Right forelimb (tissue), 1 donor: Measurements from ENCODE around the gene AIF1.

ENCODE experiments used
- DNase-seq: peaks from one replicate; pipeline ENCODE4 v3.0.0-alpha.2; 2018

AIF1 gene

DNA sequence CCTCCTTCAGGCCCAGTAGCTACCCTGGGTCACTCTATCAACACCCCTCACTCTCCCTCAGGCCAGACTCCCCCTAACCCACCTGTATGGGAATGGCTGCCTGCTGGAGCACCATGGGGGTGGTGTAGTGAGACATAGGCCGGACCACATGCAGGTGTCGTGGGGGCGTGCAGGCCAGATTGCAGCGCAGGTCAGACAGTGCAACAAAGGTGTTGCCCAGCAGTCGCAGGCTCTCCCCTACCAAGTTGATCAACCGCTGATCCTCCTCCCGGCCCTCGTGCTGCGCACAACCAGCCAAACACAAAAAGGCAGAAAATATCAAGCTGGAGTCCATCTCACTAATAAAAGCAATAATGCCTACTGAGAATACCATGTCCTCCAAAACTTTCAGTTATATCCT, 30.3 kb downstream of the AIF1 start:
- no peak for DNase-seq

DNA sequence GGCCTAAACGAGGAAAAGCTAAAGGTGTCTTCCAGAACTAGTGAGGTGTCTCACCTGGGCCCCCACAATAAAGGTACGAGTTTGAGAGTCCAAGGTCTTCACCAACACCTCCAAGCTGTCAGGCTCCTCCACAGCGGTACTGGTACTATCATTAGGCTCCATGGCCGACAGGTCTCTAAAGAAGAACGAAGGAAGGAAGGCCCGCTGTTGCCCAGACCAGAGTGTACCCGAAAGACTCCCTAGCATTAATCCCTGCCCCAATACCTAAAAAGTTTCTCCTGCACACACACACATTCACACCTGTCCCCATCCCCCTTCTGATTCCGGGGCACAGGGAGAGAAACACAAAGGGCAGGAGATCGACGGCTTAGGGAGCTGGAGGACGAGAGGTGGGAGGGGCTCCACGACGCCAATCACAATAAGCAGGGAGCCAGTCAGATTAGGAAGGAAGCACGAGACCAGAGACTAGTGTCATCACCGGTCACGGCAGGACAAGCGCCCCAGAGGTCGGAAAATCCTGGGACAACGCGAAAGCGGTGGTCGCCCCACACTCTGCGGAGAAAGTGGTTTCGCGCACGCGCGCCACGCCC, 36.7 kb downstream of the AIF1 start:
- no peak for DNase-seq

DNA sequence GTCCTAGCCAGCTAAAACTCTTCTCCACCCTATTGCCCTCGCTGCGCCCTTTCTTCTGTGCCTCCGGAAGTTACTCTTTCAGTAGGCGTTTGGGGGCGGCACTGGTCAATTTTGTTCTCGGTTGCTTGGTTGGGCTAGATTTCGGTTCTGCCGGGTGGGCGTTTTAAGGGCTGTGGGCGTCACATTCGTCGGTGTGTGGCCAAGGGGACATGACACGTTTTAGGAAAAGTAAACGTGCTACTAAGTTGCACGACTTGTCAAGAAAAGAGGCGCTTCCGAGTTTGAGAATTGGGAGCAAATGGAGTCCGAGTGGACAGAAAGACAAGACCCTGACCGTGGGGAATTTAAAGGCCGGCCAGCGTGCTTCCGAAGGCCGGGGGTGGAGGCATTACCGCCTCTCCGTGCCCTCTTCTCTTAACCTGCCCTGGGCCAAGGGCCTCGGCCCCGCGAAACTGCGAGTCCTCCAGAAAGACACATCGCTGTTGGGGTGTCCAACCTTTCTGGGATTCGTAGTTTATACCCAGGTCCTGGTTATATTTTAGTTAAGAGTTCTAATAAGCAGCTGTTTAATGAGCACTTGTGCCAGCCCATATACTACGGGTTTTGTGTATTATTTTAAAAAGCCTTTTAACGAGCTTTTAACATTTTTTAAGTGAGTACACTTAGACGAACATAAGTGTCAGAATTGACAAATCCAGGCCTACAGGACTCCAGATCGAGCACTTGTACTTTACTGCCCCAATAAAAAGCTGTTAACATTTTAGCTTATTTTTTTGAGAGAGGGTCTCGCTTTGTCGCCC, 38.1 kb downstream of the AIF1 start:
- DNase-seq, result no peak

DNA sequence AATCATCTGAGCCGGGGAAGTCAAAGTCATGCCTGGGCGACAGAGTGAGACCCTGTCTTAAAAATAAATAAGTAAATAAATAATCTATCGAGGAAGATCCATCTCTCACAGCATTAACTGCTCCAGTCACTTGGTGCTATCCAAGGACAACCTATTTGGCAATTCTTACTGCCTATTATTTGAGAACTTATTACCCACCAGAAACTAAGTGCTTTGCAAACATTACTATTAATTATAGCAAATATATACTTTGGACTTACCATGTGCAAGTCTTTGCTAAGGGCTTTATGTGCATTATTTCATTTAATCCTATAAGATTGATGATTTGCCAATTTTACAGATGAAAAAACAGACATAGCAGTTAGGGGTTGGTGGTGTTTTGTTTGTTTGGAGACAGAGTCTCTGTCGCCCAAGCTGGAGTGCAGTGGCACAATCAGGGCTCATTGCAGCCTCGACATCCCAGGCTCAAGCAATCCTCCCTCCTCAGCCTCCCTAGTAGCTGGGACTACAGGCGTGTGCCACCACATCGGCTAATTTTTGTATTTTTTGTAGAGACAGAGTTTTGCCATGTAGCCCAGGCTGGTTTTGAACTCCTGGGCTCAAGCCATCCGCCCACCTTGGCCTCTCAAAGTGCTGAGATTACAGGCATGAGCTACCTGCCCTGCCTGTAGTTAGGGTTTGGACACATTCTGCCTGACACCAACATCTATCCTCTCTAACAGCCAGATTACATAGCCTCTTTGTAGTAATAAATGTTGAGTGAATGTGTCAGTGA, 39.7 kb downstream of the AIF1 start:
- DNase-seq, result no peak

DNA sequence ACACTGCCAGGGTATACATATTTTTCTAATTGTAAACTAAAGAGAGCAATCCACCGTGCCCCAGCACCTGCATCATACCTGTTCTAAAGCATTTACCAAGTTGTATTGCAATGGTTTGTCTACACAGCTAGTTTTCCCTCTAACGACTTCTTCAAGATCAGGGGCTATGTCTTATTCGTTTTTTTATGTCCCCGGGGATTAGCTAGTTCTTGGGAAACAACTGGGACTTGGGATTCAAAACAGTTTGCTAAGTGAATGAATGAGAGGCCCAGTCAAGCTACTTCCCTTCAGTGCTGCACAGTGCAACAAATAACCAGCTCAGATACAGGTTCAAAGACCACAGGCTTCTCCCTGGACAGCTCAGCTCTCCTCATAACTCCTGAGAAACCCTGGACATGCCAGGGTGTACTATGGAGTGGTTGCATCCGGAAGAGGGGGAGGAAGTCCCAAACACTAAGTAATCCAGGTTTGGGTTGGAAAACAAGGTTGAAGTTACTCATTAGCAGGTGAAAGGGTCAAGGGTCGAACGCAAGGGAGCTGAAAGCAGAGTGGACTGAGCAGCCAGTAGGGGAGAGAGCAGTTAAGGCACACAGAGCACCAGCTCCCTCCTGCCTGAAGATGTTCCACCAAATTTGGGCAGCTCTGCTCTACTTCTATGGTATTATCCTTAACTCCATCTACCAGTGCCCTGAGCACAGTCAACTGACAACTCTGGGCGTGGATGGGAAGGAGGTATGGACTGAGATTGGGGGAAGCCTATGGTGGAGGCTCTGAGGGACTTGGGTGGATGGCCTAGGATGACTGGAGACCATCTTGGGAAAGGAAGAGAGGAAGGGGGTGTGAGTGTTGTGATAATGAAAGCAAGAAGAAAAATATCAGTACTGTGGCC, 40.6 kb downstream of the AIF1 start, which contains the start of gene APOM:
TSS of gene APOM (plus strand) at position 546 of the 889 bp plus-strand sequence. CDS start at position 619, 73 bp downstream.
- no peak for DNase-seq

DNA sequence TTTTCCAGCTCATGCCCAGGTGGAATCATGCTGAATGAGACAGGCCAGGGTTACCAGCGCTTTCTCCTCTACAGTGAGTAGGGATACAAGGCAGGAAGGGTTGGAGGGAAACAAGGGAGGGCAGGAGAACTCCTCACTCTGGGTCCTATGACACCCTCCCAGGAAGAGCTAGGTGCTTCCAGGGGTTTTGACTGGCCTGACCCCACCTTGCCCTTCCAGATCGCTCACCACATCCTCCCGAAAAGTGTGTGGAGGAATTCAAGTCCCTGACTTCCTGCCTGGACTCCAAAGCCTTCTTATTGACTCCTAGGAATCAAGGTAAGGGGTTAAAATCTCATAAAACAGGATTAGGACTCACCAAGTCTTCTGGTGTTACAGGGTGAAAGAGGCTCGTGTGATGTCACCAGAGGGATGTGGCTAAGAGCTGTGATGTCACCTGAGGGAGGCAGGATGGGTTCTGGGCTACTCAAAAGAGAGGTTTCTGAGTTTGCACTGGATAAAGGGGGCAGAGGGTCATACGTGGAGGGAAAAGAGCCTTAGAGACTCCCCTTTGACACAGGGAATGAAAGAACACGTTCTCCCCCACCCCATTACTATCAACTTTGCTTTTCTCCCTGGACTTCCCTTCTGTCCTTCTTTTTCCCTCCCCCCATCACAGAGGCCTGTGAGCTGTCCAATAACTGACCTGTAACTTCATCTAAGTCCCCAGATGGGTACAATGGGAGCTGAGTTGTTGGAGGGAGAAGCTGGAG, 42.5 kb downstream of the AIF1 start:
- no peak for DNase-seq

DNA sequence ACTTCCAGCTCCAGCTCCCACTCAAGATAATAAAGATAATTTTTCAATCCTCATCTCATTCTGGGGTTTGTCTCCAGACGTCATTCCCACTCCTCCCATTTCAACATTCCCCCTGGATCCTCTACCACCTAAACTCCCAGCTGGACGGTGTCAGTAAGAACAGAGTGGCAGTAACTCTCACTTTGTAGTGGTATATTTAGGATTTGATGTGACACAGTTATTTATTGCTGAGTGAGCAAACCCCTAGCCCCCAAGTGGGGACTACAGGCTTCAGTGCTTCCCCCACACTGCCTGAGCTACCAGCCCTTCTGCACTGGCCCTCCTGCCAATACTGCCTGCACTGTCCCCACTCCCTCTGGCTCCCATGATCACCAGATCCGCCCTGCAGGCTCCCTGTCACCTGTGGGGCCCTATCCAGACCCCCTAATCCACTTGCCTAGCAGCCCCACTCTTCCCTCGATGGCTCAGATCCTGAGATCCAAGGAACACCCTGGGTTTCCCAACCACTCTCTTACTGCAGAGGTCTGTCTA, 43.2 kb downstream of the AIF1 start:
- DNase-seq, result no peak

DNA sequence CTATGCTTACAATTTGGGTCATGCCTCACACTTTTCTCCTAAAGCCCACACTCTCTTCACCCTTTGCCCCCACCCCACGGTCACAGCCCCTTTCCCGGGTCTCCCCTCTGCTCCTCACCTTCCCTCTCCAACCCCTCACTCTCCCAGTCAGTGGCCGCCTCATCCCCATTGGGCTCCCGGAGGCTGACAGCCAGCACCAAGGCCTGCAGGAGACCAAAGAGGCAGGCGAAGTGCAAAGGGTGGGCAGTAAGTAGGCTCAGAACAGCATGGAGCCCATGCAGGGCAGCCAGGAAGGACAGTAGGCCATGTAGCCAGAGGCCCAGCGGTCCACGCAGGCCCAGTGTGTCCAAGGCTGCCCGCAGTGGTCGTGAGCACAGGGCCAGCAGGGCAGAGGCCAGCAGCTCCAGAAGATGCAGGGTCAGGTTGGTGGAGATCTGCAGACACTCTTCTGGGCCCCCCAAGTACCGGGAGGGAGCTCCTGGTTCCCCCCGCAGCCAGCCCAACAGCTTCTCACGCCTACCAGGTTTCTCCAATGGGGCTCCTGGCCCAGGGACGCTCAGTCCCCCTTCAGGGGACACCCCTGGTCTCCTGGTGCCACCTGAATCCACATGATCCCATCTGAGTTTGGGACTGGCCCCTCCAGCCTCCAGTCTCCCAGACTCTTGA, 44.1 kb downstream of the AIF1 start:
- no peak for DNase-seq

DNA sequence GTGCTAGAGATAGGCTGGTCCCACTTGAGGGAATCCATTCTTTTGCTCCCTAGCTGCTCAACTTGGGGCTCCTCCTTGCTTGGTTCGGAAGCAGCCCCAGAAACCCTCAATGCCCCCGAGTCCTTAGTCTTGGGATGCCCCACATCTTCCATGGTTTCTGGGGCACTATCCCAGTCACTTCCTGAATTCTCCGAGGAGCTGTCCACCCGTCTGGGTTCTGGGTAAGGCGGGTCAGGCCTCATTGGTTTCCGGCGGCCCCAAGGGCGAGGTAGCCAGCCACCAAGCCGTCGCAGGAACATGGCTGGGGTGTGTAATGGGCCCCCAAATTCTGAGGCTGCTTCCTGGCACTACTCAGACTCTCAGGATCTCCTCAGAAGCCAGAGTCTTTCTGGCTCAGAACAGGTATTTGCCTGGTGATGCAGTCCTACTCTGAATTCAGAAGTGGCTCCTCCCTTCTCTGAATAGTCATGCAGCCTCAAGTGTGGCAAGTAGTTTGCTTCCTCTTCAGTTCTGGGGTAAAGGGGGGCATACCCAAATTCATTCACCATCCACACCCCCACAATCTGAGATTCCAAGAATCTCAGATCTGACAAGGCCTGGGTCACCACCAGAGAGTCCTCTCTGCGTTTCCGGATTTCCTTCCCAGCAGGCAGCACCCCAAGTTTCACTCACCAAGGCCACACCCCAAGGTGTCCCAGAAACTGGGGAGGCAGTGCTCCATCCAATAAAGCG, 44.8 kb downstream of the AIF1 start:
- no peak for DNase-seq

DNA sequence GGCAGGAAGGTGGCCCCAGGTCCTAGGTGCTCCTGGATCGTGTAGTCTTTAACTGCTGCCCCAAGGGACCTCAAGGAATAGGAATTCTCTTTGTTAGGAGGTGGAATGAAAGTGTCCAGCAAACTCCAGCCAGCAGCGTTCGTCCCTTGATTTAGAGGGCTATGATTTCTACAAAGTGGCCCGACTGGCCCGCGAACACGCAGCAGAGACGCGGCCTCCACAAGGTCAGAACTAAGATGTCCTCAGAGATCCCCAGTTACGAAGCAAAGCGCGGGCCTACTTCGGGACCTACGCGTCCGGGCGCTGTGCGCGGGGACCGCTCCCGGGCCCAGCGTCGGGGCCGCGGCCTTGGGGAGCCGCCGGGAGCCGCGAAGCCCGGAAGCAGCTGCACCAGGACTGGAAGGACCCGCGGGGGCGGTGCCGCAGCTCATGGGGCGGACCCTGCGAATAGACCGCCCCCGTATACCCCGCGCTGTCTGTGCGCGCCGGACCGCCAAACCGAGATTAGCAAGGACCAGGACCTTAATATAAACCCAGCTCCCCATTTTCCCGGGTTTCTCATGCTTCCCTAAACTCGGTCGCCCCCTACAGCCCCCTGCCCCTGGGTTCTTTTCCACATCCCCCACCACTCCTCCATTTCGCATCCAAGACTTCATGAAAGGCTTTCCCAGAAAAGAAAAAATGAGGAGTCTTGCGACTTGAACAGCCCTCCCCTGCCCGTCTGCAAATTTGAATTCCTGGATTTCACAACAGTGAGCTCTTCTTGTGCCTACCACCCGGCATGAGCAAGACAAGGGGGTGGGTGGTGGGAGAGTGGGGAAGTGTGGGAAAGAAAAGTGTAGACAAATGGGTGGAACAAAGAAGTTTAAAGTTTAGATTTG, 45.6 kb downstream of the AIF1 start, which contains the start of gene C6orf47:
TSS of gene C6orf47 (minus strand) at position 398 of the 881 bp plus-strand sequence. CDS start 831 bp downstream, outside the sequence.
- peak; percentile 92 for DNase-seq

DNA sequence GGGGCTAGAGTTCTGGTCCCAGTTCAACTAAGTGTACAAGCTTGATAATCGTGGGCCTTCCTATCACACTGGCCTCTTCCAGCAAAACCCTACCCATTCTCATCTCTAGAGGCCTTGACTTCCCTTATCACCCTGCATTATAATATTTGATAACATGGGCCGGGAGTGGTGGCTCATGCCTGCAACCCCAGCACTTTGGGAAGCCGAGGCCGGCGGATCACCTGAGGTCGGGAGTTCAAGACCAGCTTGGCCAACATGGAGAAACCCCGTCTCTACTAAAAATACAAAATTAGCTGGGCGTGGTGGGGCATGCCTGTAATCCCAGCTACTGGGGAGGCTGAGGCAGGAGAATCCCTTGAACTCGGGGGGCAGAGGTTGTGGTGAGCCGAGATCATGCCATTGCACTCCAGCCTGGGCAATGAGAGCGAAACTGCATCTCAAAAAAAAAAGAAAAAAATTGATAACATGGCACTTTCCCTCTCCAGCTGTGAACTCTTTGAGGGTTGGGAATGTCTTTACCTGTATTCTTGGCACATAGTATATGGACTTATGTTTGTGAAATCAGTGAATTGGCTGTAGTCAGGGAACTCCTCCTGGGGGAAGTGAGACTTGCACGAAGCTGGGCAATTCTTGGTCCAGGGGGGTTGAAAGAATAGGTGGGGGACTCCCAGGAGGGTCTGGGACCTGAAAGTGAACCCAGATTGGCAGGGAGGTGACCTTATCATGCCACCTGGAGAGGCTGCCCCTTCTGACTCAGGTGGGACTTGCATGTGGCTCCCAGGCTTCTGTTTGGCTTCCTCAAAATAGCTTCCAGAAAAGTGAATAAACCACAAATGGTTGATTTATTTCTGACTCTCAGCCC, 46.5 kb downstream of the AIF1 start:
- no peak for DNase-seq

DNA sequence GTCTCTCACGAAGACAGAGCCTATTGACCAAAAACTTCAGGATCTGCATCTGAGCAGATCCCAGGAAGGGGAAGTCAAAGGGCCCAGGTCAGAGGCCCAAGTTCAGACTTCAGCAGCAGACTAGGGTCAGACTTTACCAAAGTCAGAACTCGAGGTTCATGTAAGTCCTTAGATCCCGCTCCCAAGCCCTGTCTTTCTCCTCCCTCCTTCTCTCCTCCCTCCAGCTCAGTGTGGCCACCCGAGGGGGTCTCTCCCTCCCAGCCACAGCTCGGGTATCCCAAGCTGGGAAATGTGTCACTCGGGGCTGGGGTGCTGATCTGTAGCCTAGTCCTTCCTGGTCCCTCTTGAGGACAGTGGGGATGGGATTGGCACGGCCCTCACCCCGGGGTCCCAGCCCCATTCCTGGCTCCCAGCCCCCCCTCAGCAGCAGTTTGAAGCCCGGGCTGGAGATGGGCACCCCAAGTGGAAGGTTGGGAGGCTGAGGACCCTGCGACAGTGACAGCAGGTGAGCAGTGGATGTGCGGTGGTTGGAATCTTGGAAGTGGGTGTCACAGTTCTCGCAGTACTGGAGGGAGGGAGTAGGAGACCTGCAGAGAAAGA, 47.2 kb downstream of the AIF1 start:
- no peak for DNase-seq

DNA sequence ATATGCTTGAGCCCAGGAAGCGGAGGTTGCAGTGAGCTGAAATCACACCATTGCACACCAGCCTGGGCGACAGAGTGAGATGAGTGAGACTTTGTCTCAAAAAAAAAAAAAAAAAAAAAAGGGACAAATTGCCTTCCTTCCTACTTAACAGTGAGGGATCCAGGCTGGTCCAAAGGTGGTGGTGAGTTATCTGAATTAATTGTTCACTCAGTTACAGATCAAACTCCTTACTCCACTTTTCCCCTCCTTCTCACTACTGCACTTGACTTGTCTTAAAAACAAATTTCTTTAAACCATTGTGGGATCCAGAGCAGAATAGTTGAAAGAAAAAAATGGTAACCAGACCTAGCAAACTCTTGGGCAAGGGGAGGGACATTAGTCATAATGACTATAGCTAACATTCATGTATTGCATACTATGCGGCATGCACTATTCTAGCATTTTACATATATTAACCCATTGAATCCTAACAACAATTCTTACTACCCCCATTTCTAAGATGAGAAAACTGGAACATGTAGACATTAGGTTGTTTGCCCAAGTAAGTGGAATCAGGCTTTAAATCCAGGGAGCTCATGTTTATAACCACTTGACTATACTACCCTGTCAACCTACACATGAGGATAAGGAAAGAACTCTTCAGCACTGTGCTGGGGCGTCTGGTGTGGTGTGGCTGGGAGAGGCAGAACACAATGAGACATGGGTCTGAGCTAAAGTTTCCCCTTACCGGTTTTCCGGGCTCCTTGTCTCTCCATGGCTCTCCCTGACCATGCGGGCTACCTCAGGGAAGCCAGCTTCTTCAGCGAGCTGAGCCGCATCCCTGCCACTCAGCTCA, 48.3 kb downstream of the AIF1 start:
- no peak for DNase-seq

DNA sequence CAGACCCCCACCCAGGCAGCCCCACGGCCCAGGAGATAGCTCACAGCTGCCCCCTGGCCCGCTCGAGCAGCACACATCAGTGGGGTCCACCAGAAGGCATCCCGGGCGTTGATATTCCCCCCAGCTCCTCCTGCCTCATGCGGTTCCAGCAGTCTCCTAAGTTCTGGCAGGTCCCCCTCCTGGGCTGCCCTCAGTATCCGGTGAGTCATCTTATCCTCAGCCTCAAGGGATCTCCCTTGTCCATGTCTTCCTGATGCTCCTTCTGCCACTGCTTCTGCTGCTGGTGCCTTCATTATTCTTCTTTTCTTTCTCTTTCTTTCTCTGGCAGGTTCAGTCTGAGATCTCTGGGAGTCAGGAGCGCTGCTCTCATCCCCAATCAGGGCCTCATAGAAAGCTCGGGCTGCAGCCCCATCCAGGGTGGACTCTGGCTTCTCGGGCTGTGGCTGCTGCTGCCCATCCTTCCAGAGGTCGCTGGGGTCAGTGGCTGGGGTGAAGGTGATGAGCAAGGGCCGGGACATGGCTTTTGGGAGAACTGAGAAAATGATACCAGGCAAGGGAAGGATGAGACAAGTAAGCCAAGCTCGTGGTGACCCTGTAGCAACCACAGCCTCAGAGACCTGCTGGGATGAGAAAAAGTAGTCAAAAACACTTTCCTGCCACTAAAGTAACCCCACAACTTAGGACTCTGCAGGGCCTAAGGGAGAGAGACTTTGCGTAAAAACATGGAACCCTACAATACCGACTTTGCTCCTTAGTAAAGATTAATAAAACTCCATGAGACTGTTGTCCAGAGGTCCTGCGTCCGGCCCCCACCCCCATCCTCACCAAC, 49.1 kb downstream of the AIF1 start:
- no peak for DNase-seq

DNA sequence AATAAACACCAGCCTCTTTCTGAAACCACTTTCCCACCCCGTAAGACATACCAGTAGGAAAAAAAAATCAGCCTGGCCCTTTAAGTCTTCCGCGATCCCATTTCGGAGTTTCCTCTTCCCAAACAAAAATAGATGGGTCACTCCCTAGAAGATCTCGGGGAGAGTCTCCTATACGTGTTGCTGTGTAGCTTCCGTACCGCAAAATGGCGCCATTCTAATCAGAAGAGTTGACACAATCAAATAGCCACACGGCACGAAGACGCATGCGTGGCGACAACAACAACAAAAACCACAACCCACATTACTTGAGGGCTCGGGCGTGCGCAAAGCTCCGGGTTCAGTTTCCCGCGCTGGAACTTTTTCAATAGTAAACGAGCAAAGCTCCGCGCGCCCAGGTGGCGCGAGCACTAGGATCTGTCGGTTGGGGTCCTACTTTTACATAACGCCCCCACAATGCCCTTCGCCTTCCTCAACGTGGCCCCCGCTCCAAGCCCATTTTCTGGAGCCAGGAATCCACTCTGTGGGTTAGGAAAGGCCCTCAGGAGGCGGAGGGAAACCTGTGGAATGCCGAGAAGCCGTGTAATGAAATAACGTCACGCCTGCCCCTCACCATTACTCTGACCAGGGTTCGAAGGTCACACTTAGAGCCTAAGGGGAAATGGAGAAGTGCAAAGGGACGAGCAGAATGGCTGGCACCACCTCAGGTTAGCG, 49.9 kb downstream of the AIF1 start, which contains the start of gene GPANK1:
TSS of gene GPANK1 (minus strand) at position 208 of the 711 bp plus-strand sequence. CDS start 519 bp downstream, outside the sequence.
- peak; percentile 89 for DNase-seq
